SK-N-SH (cell line): Measurements from ENCODE around the gene CALML3. TPM values are rescaled to one million over a fixed set of nuclear protein-coding genes. Genes with fewer than 3 reads are reported as not detected.

Experiments
- CTCF ChIA-PET: fragments of 300-600, 350-600 bp; formaldehyde crosslinking; extraction: SDS; loops from one replicate; lab custom pipeline; 2021; lab: Yijun Ruan, JAX
- POLR2A ChIA-PET: fragments of 350-600 bp; sonication (Branson Sonifier 250); formaldehyde crosslinking; extraction: SDS; loops from one replicate; lab custom pipeline; 2020; ENCODE audit warnings: antibody characterized with exemption, inconsistent platforms; lab: Yijun Ruan, JAX
- DNase-seq: peaks from one replicate; pipeline ENCODE4 v3.0.0; 2012
- H2AFZ ChIP-seq: fragments of 200-600 bp; sonication (generic); 2 replicates; pipeline ENCODE4 v1.8.1; 2016; ENCODE audit warnings: antibody characterized with exemption, mild to moderate bottlenecking, low read depth
- H3F3A ChIP-seq: fragments of 200-600 bp; sonication (generic); replicated peaks from 2 replicates; pipeline ENCODE3; 2016; ENCODE audit warnings: antibody characterized with exemption, mild to moderate bottlenecking; ENCODE audit not compliant: insufficient read depth
- H3K27ac ChIP-seq, 2 experiments: fragments of 200-500 bp in 1 of 2; fragments of 200-600 bp in 1 of 2; sonication (Bioruptor generic) in 1 of 2; sonication (generic), shearing (Covaris generic) in 1 of 2; 2 replicates each; pipeline versions ENCODE4 v1.5.1 to v1.6.1; 2014 to 2016; ENCODE audit warnings: low read depth in 2 of 2, inconsistent platforms in 1 of 2, low read length in 1 of 2, mild to moderate bottlenecking in 1 of 2, mixed read lengths in 1 of 2
- H3K27me3 ChIP-seq: fragments of 200-600 bp; sonication (generic), shearing (Covaris generic); 2 replicates; pipeline ENCODE4 v1.6.1; 2016; ENCODE audit warnings: mixed run types; ENCODE audit not compliant: insufficient read depth
- H3K36me3 ChIP-seq, 2 experiments: fragments of 200-500 bp in 1 of 2; fragments of 200-600 bp in 1 of 2; sonication (Bioruptor generic) in 1 of 2; sonication (generic) in 1 of 2; replicated peaks in 1 of 2; 2 replicates each; pipeline versions ENCODE3 to v1.5.1; 2014 to 2016; ENCODE audit warnings: low read length in 1 of 2, mild to moderate bottlenecking in 1 of 2; ENCODE audit not compliant: insufficient read depth in 2 of 2, control insufficient read depth in 1 of 2
- H3K4me1 ChIP-seq, 2 experiments: fragments of 200-500 bp in 1 of 2; fragments of 200-600 bp in 1 of 2; sonication (Bioruptor generic) in 1 of 2; sonication (generic), shearing (Covaris generic) in 1 of 2; 2 replicates each; pipeline versions ENCODE4 v1.5.1 to v1.6.1; 2014 to 2016; ENCODE audit warnings: low read depth in 1 of 2, low read length in 1 of 2, mixed run types in 1 of 2; ENCODE audit not compliant: insufficient read depth in 2 of 2, control insufficient read depth in 1 of 2
- H3K4me2 ChIP-seq: fragments of 200-600 bp; sonication (generic), shearing (Covaris generic); 2 replicates; pipeline ENCODE4 v1.6.1; 2017; ENCODE audit warnings: mixed run types
- H3K4me3 ChIP-seq, 2 experiments: fragments of 200-500 bp in 1 of 2; fragments of 200-600 bp in 1 of 2; sonication (Bioruptor generic) in 1 of 2; sonication (generic), shearing (Covaris generic) in 1 of 2; 2 replicates each; pipeline versions ENCODE4 v1.5.1 to v1.8.1; 2014 to 2016; ENCODE audit warnings: low read depth in 2 of 2, inconsistent platforms in 1 of 2, low read length in 1 of 2, mild to moderate bottlenecking in 1 of 2, mixed read lengths in 1 of 2, moderate library complexity in 1 of 2
- H3K79me2 ChIP-seq: fragments of 200-600 bp; sonication (generic); 2 replicates; pipeline ENCODE4 v1.8.1; 2017; ENCODE audit warnings: mild to moderate bottlenecking; ENCODE audit not compliant: insufficient read depth
- H3K9ac ChIP-seq: fragments of 200-600 bp; sonication (generic); 2 replicates; pipeline ENCODE4 v1.6.1; 2017; ENCODE audit warnings: mixed run types
- H3K9me2 ChIP-seq: fragments of 200-600 bp; sonication (generic); 2 replicates; pipeline ENCODE4 v1.6.1; 2017; ENCODE audit warnings: mixed run types
- H3K9me3 ChIP-seq: fragments of 200-600 bp; sonication (generic); 2 replicates; pipeline ENCODE4 v1.6.1; 2017; ENCODE audit warnings: mixed run types, mild to moderate bottlenecking, moderate library complexity
- H4K20me1 ChIP-seq: fragments of 200-600 bp; sonication (generic); 2 replicates; pipeline ENCODE4 v1.6.1; 2017; ENCODE audit warnings: mild to moderate bottlenecking, mixed run types; ENCODE audit not compliant: insufficient read depth
- ELF1 ChIP-seq: IDR thresholded peaks from 2 replicates; pipeline ENCODE4 v1.4.0; 2012
- FOXJ3 ChIP-seq: sonication (generic); formaldehyde crosslinking; IDR thresholded peaks from 2 replicates; pipeline ENCODE4 v1.5.1; 2020; ENCODE audit warnings: mild to moderate bottlenecking, missing genetic modification reagents
- GATA2 ChIP-seq: sonication (generic); formaldehyde crosslinking; IDR thresholded peaks from 2 replicates; pipeline ENCODE4 v1.5.0; 2020; ENCODE audit warnings: mild to moderate bottlenecking, missing genetic modification reagents
- MEF2A ChIP-seq: IDR thresholded peaks from 2 replicates; pipeline ENCODE4 v1.4.0; 2012; ENCODE audit warnings: low read depth, borderline replicate concordance
- NFIC ChIP-seq: IDR thresholded peaks from 2 replicates; pipeline ENCODE4 v1.4.0; 2012; ENCODE audit warnings: borderline replicate concordance
- RFX5 ChIP-seq: IDR thresholded peaks from 2 replicates; pipeline ENCODE4 v1.6.1; 2012; ENCODE audit warnings: mild to moderate bottlenecking, improper control_type of control experiment, low read length
- SMC3 ChIP-seq: IDR thresholded peaks from 2 replicates; pipeline ENCODE4 v1.6.1; 2012; ENCODE audit warnings: low read depth, low read length, improper control_type of control experiment
- WGBS: methylation state at CpG from one replicate; pipeline ENCODE4 v1.1.6; 2017; ENCODE audit warnings: low lambda C conversion rate; 5-methylcytosine and 5-hydroxymethylcytosine counted together
- polyA plus RNA-seq, 3 experiments: library from polyadenylated mRNA; depleted of rRNA; stranded (reverse); fragments of >200 nt; gene quantifications; 2 replicates each; pipeline ENCODE4 v1.2.3, GENCODE V29; 2012
- TF ChIP-seq, protein P1 (sequence below): IDR thresholded peaks from 2 replicates; pipeline ENCODE4 v1.6.1; 2012; ENCODE audit warnings: mild to moderate bottlenecking, low read depth, low read length, moderate library complexity
- TF ChIP-seq, protein P2 (sequence below): IDR thresholded peaks from 2 replicates; pipeline ENCODE4 v1.4.0; 2012; ENCODE audit warnings: low read depth, borderline replicate concordance
- TF ChIP-seq, protein P3 (sequence below): fragments of 150-350 bp; IDR thresholded peaks from 2 replicates; pipeline ENCODE4 v1.6.1; 2016; ENCODE audit warnings: mild to moderate bottlenecking, low read depth, low read length
- TF ChIP-seq, protein P4 (sequence below): IDR thresholded peaks from 2 replicates; pipeline ENCODE4 v1.4.0; 2012; ENCODE audit warnings: low read depth
- TF ChIP-seq, protein P5 (sequence below): IDR thresholded peaks from 2 replicates; pipeline ENCODE4 v1.4.0; 2012; ENCODE audit warnings: low read depth, borderline replicate concordance

The CALML3 gene
- polyA plus RNA-seq, 1 of the 3 experiments (the other 2 are of a cell fraction) = not detected

GRCh38 chr10:5556576-5556975 lies 31.8 kb downstream of the CALML3 start:
- no peak for TF ChIP-seq SMC3
- TF ChIP-seq, protein P1, sequence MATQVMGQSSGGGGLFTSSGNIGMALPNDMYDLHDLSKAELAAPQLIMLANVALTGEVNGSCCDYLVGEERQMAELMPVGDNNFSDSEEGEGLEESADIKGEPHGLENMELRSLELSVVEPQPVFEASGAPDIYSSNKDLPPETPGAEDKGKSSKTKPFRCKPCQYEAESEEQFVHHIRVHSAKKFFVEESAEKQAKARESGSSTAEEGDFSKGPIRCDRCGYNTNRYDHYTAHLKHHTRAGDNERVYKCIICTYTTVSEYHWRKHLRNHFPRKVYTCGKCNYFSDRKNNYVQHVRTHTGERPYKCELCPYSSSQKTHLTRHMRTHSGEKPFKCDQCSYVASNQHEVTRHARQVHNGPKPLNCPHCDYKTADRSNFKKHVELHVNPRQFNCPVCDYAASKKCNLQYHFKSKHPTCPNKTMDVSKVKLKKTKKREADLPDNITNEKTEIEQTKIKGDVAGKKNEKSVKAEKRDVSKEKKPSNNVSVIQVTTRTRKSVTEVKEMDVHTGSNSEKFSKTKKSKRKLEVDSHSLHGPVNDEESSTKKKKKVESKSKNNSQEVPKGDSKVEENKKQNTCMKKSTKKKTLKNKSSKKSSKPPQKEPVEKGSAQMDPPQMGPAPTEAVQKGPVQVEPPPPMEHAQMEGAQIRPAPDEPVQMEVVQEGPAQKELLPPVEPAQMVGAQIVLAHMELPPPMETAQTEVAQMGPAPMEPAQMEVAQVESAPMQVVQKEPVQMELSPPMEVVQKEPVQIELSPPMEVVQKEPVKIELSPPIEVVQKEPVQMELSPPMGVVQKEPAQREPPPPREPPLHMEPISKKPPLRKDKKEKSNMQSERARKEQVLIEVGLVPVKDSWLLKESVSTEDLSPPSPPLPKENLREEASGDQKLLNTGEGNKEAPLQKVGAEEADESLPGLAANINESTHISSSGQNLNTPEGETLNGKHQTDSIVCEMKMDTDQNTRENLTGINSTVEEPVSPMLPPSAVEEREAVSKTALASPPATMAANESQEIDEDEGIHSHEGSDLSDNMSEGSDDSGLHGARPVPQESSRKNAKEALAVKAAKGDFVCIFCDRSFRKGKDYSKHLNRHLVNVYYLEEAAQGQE = no peak
- TF ChIP-seq MEF2A = no peak
- no peak for TF ChIP-seq RFX5
- no peak for TF ChIP-seq FOXJ3 (CRISPR knock-in tag)
- TF ChIP-seq, protein P2, sequence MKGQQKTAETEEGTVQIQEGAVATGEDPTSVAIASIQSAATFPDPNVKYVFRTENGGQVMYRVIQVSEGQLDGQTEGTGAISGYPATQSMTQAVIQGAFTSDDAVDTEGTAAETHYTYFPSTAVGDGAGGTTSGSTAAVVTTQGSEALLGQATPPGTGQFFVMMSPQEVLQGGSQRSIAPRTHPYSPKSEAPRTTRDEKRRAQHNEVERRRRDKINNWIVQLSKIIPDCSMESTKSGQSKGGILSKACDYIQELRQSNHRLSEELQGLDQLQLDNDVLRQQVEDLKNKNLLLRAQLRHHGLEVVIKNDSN = no peak
- TF ChIP-seq ELF1 = no peak
- TF ChIP-seq, protein P3, sequence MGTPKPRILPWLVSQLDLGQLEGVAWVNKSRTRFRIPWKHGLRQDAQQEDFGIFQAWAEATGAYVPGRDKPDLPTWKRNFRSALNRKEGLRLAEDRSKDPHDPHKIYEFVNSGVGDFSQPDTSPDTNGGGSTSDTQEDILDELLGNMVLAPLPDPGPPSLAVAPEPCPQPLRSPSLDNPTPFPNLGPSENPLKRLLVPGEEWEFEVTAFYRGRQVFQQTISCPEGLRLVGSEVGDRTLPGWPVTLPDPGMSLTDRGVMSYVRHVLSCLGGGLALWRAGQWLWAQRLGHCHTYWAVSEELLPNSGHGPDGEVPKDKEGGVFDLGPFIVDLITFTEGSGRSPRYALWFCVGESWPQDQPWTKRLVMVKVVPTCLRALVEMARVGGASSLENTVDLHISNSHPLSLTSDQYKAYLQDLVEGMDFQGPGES = no peak
- TF ChIP-seq GATA2 = no peak
- TF ChIP-seq NFIC = no peak
- no peaks in the 10 kb centered on the region for H3K9me3 ChIP-seq
- no peak overlapping the region for H3K4me3 ChIP-seq
- H2AFZ ChIP-seq = no peak overlapping the region
- no peak overlapping the region for H3K4me2 ChIP-seq
- POLR2A ChIA-PET = no interaction called here
- no peak overlapping the region for H3K9ac ChIP-seq
- CTCF ChIA-PET = interaction anchor here (1.1 kb wide), 1 partner anchor 26 kb away, joined by 3 read pairs; no protein-coding TSS in a partner anchor
- no peak for DNase-seq
- H3K9me2 ChIP-seq = no peaks in the 10 kb centered on the region
- no peaks in the 10 kb centered on the region for H4K20me1 ChIP-seq
- H3K36me3 ChIP-seq = no peaks in the 10 kb centered on the region
- no peaks in the 10 kb centered on the region for H3K79me2 ChIP-seq
- H3K4me1 ChIP-seq = peaks cover 5 to 18% of the 10 kb centered on the region in 2 experiments; a peak in 3 of 4 replicates
- H3F3A ChIP-seq = peaks cover 7% of the 10 kb centered on the region
- H3K27me3 ChIP-seq = no peaks in the 10 kb centered on the region
- 88% methylated on average over 5 of the region's 11 CpGs for WGBS
- no peak overlapping the region for H3K27ac ChIP-seq

DNA sequence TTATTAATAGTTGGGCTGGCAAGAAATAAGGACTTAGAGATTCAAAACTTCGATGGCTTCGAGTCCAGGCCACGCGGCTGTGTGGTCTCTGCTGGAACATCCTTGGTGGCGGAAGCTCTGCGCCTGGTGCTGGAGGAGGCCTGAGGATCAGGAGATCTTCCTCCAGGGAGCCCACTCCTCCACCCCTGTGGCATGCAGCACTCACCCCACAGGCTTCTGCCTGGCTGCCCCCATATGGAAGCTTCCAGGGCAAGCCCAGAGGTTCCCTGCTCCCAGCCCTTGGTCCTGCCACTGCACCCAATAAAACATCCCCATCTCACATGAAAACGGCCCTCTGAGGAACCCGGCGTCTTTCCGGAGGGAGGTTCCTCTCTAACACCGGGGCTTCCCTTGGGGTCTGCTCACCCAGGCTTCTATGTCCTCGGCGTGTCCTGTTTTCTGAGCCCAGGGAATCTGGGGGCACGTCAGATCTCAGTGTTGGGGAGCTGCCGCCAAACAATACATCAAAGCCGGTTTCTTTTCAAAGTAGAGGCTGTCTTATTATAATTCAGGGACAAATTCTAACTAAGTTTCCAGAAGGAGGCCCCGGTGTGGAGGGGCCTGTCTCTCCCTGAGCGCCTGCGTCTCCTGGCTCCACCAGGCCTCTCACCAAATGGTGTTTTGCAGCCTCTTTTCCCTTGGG lies 32.4 kb downstream of the CALML3 start:
- no peaks in the 10 kb centered on the region for H3K9me3 ChIP-seq
- no peaks in the 10 kb centered on the region for H3K36me3 ChIP-seq
- H3K27ac ChIP-seq = no peak overlapping the region
- no peaks in the 10 kb centered on the region for H3K9me2 ChIP-seq
- peaks cover 5 to 18% of the 10 kb centered on the region in 2 experiments; a peak in 2 of 4 replicates for H3K4me1 ChIP-seq
- no peak overlapping the region for H2AFZ ChIP-seq
- ChIA-PET CTCF (interaction anchor here (1.1 to 1.2 kb wide), 2 partner anchors 9 to 25 kb away, joined by 3 to 5 read pairs; no protein-coding TSS in a partner anchor), POLR2A (no interaction called here)
- no peak for DNase-seq
- H3K9ac ChIP-seq = no peak overlapping the region
- H3K27me3 ChIP-seq = no peaks in the 10 kb centered on the region
- no peaks in the 10 kb centered on the region for H3K79me2 ChIP-seq
- H3K4me2 ChIP-seq = no peak overlapping the region
- no peak overlapping the region for H3K4me3 ChIP-seq
- WGBS = 94% methylated on average over 19 of the region's 19 CpGs
- no peaks in the 10 kb centered on the region for H4K20me1 ChIP-seq
- H3F3A ChIP-seq = peaks cover 7% of the 10 kb centered on the region
- TF ChIP-seq, protein P4, sequence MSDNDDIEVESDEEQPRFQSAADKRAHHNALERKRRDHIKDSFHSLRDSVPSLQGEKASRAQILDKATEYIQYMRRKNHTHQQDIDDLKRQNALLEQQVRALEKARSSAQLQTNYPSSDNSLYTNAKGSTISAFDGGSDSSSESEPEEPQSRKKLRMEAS = no peak
- TF ChIP-seq, protein P5, sequence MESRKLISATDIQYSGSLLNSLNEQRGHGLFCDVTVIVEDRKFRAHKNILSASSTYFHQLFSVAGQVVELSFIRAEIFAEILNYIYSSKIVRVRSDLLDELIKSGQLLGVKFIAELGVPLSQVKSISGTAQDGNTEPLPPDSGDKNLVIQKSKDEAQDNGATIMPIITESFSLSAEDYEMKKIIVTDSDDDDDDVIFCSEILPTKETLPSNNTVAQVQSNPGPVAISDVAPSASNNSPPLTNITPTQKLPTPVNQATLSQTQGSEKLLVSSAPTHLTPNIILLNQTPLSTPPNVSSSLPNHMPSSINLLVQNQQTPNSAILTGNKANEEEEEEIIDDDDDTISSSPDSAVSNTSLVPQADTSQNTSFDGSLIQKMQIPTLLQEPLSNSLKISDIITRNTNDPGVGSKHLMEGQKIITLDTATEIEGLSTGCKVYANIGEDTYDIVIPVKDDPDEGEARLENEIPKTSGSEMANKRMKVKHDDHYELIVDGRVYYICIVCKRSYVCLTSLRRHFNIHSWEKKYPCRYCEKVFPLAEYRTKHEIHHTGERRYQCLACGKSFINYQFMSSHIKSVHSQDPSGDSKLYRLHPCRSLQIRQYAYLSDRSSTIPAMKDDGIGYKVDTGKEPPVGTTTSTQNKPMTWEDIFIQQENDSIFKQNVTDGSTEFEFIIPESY = no peak
- TF ChIP-seq, all 33 proteins: peak for 0
